HG02763 (cell line): ENCODE results near the gene FAAP100.

Experiments used
- ATAC-seq: cut with Tn5 transposase; IDR thresholded peaks from one replicate; pipeline ENCODE4 v1.9.1; 2021; ENCODE audit warnings: mild to moderate bottlenecking, moderate library complexity; ENCODE audit not compliant: unreplicated experiment

Gene FAAP100

GRCh38 chr17:81577278-81578000, 25.3 kb upstream of the FAAP100 start:
- ATAC-seq: no peak

- no peak for ATAC-seq
These were observed 24.6 kb upstream of the FAAP100 start for GRCh38 chr17:81576621-81577277.

- no peak for ATAC-seq
These were observed 23.7 kb upstream of the FAAP100 start for GRCh38 chr17:81575836-81576235.

GRCh38 chr17:81574643-81574956, 22.4 kb upstream of the FAAP100 start:
- ATAC-seq: no peak

GRCh38 chr17:81573794-81574642, 21.9 kb upstream of the FAAP100 start:
- ATAC-seq: no peak

- no peak for ATAC-seq
These were observed 20.5 kb upstream of the FAAP100 start for GRCh38 chr17:81572563-81573168.

GRCh38 chr17:81570964-81571363, 18.8 kb upstream of the FAAP100 start:
- no peak for ATAC-seq

- ATAC-seq: no peak
These were observed 17.9 kb upstream of the FAAP100 start for GRCh38 chr17:81569986-81570514.

- ATAC-seq: no peak
These were observed 16.3 kb upstream of the FAAP100 start for GRCh38 chr17:81568416-81568815.

- ATAC-seq: no peak
These were observed 15.0 kb upstream of the FAAP100 start for GRCh38 chr17:81567191-81567590.

- no peak for ATAC-seq
These were observed 14.4 kb upstream of the FAAP100 start for GRCh38 chr17:81566461-81567126.

- ATAC-seq: no peak
These were observed 13.1 kb upstream of the FAAP100 start for GRCh38 chr17:81565231-81565630.

GRCh38 chr17:81564778-81565177, 12.6 kb upstream of the FAAP100 start:
- no peak for ATAC-seq

- ATAC-seq: no peak
These were observed 11.9 kb upstream of the FAAP100 start for GRCh38 chr17:81563861-81564586.

- ATAC-seq: no peak
These were observed 9.3 kb upstream of the FAAP100 start for GRCh38 chr17:81561494-81561885.

- no peak for ATAC-seq
These were observed 7.0 kb upstream of the FAAP100 start for GRCh38 chr17:81558941-81559806.

- ATAC-seq: no peak
These were observed 5.9 kb upstream of the FAAP100 start for GRCh38 chr17:81558115-81558468.

GRCh38 chr17:81557276-81558114, 5.3 kb upstream of the FAAP100 start:
- no peak for ATAC-seq
